ENCODE measurements around the gene ZNF66. TPM values are rescaled to one million over a fixed set of nuclear protein-coding genes. Genes with fewer than 3 reads are reported as not detected.

ZNF66 gene
- total RNA-seq, 1 donor from 2014 or later, result 6.4 TPM

DNA sequence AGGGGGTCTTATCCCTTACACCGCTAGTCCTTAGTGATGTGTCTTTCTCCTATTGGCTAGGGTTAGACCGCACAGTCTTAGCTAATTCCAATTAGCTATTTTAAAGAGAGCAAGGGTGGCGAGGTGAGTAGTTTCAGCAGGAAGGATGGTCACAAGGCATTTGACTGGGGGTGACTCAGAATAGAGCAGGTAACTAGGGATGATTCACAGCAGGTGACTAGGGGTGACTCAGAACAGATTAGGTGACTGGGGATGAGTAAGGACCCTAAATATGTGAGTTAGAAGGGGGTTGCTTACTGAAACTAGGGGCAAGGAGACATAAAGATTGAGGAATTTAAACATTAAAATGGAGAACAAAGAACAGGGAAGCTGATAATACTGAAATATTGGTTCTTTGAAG lies 64.3 kb downstream of the ZNF66 start:
- no peak for DNase-seq (ENCODE audit: extremely low spot score in 2 of 2)
- Histone ChIP-seq H3K27me3 (no peaks in the 10 kb centered on the region), H3K9me3 (peaks cover 20% of the 10 kb centered on the region), H3K36me3 (no peaks in the 10 kb centered on the region), H3K4me1 (no peaks in the 10 kb centered on the region), H3K27ac (no peak overlapping the region), H3K4me3 (no peak overlapping the region)
- intact Hi-C loops (cut with DNase I), result no loop called here
- TF ChIP-seq POLR2A (IDR thresholded peaks at IDR 0.05), result no peak
- no peak for TF ChIP-seq POLR2AphosphoS5 (IDR thresholded peaks at IDR 0.05; ENCODE audit: insufficient read depth in 1 of 2, low read depth in 1 of 2)
- TF ChIP-seq, protein P1, sequence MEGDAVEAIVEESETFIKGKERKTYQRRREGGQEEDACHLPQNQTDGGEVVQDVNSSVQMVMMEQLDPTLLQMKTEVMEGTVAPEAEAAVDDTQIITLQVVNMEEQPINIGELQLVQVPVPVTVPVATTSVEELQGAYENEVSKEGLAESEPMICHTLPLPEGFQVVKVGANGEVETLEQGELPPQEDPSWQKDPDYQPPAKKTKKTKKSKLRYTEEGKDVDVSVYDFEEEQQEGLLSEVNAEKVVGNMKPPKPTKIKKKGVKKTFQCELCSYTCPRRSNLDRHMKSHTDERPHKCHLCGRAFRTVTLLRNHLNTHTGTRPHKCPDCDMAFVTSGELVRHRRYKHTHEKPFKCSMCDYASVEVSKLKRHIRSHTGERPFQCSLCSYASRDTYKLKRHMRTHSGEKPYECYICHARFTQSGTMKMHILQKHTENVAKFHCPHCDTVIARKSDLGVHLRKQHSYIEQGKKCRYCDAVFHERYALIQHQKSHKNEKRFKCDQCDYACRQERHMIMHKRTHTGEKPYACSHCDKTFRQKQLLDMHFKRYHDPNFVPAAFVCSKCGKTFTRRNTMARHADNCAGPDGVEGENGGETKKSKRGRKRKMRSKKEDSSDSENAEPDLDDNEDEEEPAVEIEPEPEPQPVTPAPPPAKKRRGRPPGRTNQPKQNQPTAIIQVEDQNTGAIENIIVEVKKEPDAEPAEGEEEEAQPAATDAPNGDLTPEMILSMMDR (IDR thresholded peaks at IDR 0.05), result no peak

Other genes with a start within 250 kb of the ZNF66 start
- gene ZNF737, start 210.5 kb upstream of the ZNF66 start, total RNA-seq, result 10.6 TPM
- gene ZNF626, start 114.7 kb upstream of the ZNF66 start, total RNA-seq, result 9.8 TPM
- gene ZNF85, start 146.9 kb downstream of the ZNF66 start, total RNA-seq, result 2.2 TPM
- gene ZNF430, start 244.4 kb downstream of the ZNF66 start, total RNA-seq, result 20.4 TPM

Measured in vagina (tissue), 2 donors.